T-cell (primary cell): ENCODE results near the gene PRRT4. TPM values are rescaled to one million over a fixed set of nuclear protein-coding genes. Genes with fewer than 3 reads are reported as not detected.

Source experiments
- ATAC-seq, 4 experiments: fragments of 200-7000 bp in 3 of 4; fragments of 150-1000 bp in 1 of 4; cut with Tn5 transposase; replicated peaks in 1 of 4; 1 replicate in 3 of 4; 2 replicates in 1 of 4; pipeline ENCODE4 v1.10.0; 2021; ENCODE audit warnings: moderate library complexity in 3 of 4, mild to moderate bottlenecking in 2 of 4, moderate number of reproducible peaks in 1 of 4
- CTCF ChIA-PET, 2 donors: fragments of 300-600 bp; sonication (Branson Sonifier 250); formaldehyde crosslinking; loops; one replicate each; lab custom pipeline; 2022; ENCODE audit warnings: antibody characterized with exemption in 2 of 2; lab: Charles Lee
- POLR2A ChIA-PET, 2 donors: fragments of 300-600 bp; sonication (Branson Sonifier 250); formaldehyde crosslinking; loops; one replicate each; lab custom pipeline; 2022; ENCODE audit warnings: antibody characterized with exemption in 2 of 2; lab: Charles Lee
- DNase-seq, 35 experiments: peaks; one replicate each; pipeline versions ENCODE4 v3.0.0 to v3.0.0-alpha.2; 2013 to 2023
- H3K27ac ChIP-seq: one replicate; pipeline ENCODE4 v1.5.1; 2013; ENCODE audit warnings: low read length
- H3K27me3 ChIP-seq, 2 experiments: replicated peaks in 1 of 2; 1 replicate in 1 of 2; 2 replicates in 1 of 2; pipeline versions ENCODE4 v1.6.1 to v1.7.0; 2013; ENCODE audit warnings: low read length in 1 of 2, mixed read lengths in 1 of 2; ENCODE audit not compliant: control insufficient read depth in 2 of 2, insufficient read depth in 2 of 2; ENCODE audit errors: extremely low read depth in 1 of 2
- H3K36me3 ChIP-seq, 2 donors: 1 replicate in 1 of 2; 2 replicates in 1 of 2; pipeline versions ENCODE4 v1.6.1 to v1.7.0; 2013; ENCODE audit warnings: low read length in 1 of 2; ENCODE audit not compliant: control insufficient read depth in 2 of 2, insufficient read depth in 1 of 2; ENCODE audit errors: extremely low read depth in 1 of 2
- H3K4me1 ChIP-seq, 2 experiments: 1 replicate in 1 of 2; 2 replicates in 1 of 2; pipeline versions ENCODE4 v1.6.1 to v1.7.0; 2013; ENCODE audit warnings: low read length in 2 of 2, mixed read lengths in 1 of 2; ENCODE audit not compliant: insufficient read depth in 2 of 2, control insufficient read depth in 1 of 2; ENCODE audit errors: extremely low read depth in 1 of 2
- H3K4me3 ChIP-seq, 2 donors: 1 replicate in 1 of 2; 2 replicates in 1 of 2; pipeline versions ENCODE4 v1.5.1 to v1.7.0; 2013; ENCODE audit warnings: mild to moderate bottlenecking in 2 of 2, low read length in 1 of 2, moderate library complexity in 1 of 2; ENCODE audit not compliant: control insufficient read depth in 1 of 2; ENCODE audit errors: extremely low read depth in 1 of 2
- H3K9me3 ChIP-seq: 2 replicates; pipeline ENCODE4 v1.7.0; 2013
- H3K27ac Mint-ChIP-seq, 2 donors: one replicate each; pipeline ENCODE4 v1.8.0; 2020 to 2021; ENCODE audit warnings: mild to moderate bottlenecking in 2 of 2, mixed read lengths in 2 of 2
- H3K27me3 Mint-ChIP-seq, 2 donors: one replicate each; pipeline ENCODE4 v1.8.0; 2021 to 2022; ENCODE audit warnings: mixed read lengths in 2 of 2
- H3K36me3 Mint-ChIP-seq: one replicate; pipeline ENCODE4 v1.8.0; 2021; ENCODE audit warnings: mixed read lengths
- H3K4me1 Mint-ChIP-seq, 3 donors: one replicate each; pipeline ENCODE4 v1.8.0; 2020 to 2022; ENCODE audit warnings: mixed read lengths in 3 of 3, mild to moderate bottlenecking in 1 of 3
- H3K4me3 Mint-ChIP-seq, 3 donors: one replicate each; pipeline ENCODE4 v1.8.0; 2020 to 2022; ENCODE audit warnings: mild to moderate bottlenecking in 3 of 3, mixed read lengths in 3 of 3, moderate library complexity in 3 of 3
- H3K9me3 Mint-ChIP-seq, 3 donors: one replicate each; pipeline ENCODE4 v1.8.0; 2020 to 2022; ENCODE audit warnings: mixed read lengths in 3 of 3
- WGBS: methylation state at CpG from one replicate; pipeline ENCODE4 v1.1.5; 2013; ENCODE audit warnings: missing lambda C conversion rate; ENCODE audit not compliant: insufficient coverage; 5-methylcytosine and 5-hydroxymethylcytosine counted together
- total RNA-seq, 35 experiments: library from RNA in 6 of 35; stranded (reverse) in 6 of 35; fragments of 120-200 nt in 1 of 35; gene quantifications; one replicate each; pipeline versions ENCODE4 v1.2.1 to v1.2.4 and lab custom pipeline; 2013 to 2026

Gene PRRT4
- total RNA-seq, 5 donors from 2014 or later (not counting 1 experiment from before 2014, with no cell fraction given) = 0.15 to 1.1 (median 0.65) TPM

DNA sequence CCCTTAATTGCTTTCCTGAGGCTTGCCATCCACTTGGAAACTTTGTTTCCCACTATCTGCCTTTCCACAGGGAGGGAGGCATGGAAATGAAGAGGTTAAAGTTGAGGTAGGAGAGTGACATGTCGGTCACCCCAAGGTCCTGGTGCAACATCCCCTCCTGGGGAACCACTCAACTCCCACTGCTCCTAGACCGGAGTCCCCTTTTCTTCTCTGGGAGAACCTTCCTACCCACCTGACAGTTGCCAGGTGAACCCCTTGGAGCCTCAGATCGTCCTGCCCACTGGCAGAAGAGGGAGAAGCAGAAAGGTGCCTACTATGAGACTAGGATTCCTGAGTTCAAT, 26.6 kb upstream of the PRRT4 start:
- no peak overlapping the region for H3K4me3 ChIP-seq
- H3K4me1 ChIP-seq = peaks cover 0 to 8% of the 10 kb centered on the region in 2 experiments
- Mint-ChIP-seq H3K9me3 (no peaks in the 10 kb centered on the region), H3K36me3 (peaks cover 4% of the 10 kb centered on the region), H3K27ac (no peak overlapping the region), H3K27me3 (peaks cover 0 to 5% of the 10 kb centered on the region in 2 donors), H3K4me1 (peaks cover 0 to 6% (median 0%) of the 10 kb centered on the region in 3 donors), H3K4me3 (no peak overlapping the region)
- ChIA-PET POLR2A (no interaction called here), CTCF (interaction anchor here (0.5 to 3.5 kb wide), 11 partner anchors 11 to 621 kb away, joined by 3 to 47 read pairs (median 5); partner anchors contain the start of gene RBM28 (in 1 of the 2))
- no peak overlapping the region for H3K27ac ChIP-seq
- peaks cover 0 to 16% of the 10 kb centered on the region in 2 experiments for H3K27me3 ChIP-seq
- no peaks in the 10 kb centered on the region for H3K9me3 ChIP-seq
- no peak for DNase-seq
- ATAC-seq = no peak
- no CpG with 5 or more reads among the region's 3 CpGs for WGBS
- peaks cover 2 to 11% of the 10 kb centered on the region in 2 donors for H3K36me3 ChIP-seq

DNA sequence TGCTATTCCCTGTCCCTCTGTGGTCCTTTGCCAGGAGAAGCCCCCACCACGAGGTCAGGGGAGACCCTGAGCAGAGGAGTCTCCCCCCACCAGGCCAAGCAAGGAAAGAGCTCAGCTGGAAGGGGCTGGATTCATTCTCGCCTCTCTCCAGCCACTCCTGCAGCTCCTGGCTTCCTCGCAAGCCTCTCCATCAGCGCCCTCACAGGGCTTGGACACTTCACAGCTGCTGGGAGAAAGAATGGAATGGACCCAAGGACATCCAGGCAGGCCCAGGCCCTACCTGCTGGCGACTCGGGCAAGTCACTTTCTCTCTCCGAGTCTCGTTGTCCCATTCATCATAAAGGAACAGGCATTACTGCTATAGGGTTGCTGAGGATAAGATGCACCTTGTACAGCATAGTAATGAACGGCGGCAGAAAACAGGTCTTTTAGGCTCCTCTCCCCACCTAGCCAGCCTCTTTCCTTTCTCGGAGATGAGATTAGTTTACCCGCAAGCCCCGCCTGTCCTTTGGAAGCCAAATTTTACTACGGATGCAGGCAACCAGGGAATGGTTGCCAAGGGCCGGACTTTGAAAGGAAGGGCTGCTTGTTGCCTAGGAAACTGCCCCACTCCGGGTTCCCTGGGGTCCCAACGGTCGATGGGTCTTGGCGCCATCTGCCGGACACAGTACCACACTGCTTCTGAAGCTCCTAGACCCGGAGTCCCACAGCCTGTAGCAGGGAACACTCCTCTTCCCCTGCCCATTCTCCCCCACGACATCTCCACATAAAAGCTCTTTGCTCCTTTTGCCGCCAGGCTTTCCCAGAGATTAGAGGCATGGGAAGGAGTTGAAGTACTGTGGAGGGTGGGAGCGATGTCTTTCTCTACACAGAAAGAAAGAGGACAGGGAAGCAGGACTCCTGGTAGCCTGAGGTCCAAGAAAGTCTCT, 26.0 kb upstream of the PRRT4 start:
- H3K27me3 Mint-ChIP-seq = peaks cover 0 to 5% of the 10 kb centered on the region in 2 donors
- Histone ChIP-seq H3K9me3 (no peaks in the 10 kb centered on the region), H3K27me3 (peaks cover 0 to 16% of the 10 kb centered on the region in 2 experiments), H3K27ac (no peak overlapping the region), H3K4me3 (no peak overlapping the region), H3K36me3 (peaks cover 2 to 8% of the 10 kb centered on the region in 2 donors), H3K4me1 (peaks cover 0 to 8% of the 10 kb centered on the region in 2 experiments)
- peak in 33 of 35 experiments; percentile 12 to 79 (median 53) for DNase-seq
- H3K4me3 Mint-ChIP-seq = no peak overlapping the region
- ChIA-PET POLR2A (no interaction called here), CTCF (interaction anchor here (0.5 to 3.5 kb wide), 21 partner anchors 11 to 622 kb away, joined by 3 to 47 read pairs (median 4); partner anchors contain the start of gene RBM28 (in 2 of the 2))
- H3K27ac Mint-ChIP-seq = no peak overlapping the region
- ATAC-seq = peak; percentile 68 to 82 (median 80)
- H3K4me1 Mint-ChIP-seq = peaks cover 0 to 6% (median 0%) of the 10 kb centered on the region in 3 donors
- H3K36me3 Mint-ChIP-seq = no peaks in the 10 kb centered on the region
- H3K9me3 Mint-ChIP-seq = no peaks in the 10 kb centered on the region
- 47% methylated on average over 20 of the region's 24 CpGs for WGBS

DNA sequence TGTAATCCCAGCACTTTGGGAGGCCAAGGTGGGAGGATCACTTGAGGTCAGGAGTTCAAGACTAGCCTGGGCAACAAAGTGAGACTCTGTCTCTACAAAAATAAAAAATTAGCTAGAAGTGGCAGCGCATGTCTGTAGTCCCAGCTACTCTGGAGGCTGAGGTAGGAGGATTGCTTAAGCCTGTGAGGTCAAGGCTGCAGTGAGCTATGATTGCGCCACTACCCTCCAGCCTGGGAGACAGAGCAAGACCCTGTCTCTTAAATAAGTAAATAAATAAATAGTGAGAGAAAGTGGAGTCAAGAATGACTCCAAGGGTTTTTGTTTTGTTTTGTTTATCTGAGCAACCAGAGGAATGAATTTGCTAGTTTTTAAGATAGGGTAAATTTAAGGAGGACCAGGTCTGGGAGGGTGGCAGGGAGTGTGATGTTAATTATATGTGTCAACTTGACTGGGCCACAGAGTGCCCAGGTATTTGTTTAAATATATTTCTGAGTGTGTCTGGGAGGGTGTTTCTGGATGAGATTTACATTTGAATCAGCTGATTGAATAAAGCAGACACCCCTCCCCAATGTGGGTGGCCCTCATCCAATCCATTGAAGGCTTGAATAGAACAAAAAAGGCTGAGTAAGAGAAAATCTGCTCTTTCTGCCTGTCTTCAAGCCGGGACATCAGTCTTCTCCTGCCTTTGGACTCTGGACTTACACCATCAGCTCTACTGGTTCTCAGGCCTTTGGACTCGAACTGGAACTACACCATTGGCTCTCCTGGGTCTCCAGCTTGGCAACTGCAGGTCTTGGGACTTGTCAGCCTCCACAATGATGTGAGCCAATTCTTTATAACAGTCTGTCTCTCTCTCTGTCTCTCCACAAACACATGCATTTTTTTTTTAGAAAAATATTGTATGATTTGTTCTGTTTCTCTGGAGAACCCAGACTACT, 24.8 kb upstream of the PRRT4 start:
- POLR2A ChIA-PET = interaction anchor here in 1 of 2 donors (0.5 kb wide), 1 partner anchor 14 kb away, joined by 4 read pairs; no protein-coding TSS in a partner anchor
- H3K36me3 ChIP-seq = no peaks in the 10 kb centered on the region
- Mint-ChIP-seq H3K4me3 (no peak overlapping the region), H3K9me3 (no peaks in the 10 kb centered on the region), H3K27me3 (peaks cover 0 to 5% of the 10 kb centered on the region in 2 donors), H3K36me3 (no peaks in the 10 kb centered on the region), H3K4me1 (peaks cover 0 to 6% (median 0%) of the 10 kb centered on the region in 3 donors), H3K27ac (no peak overlapping the region)
- H3K27ac ChIP-seq = no peak overlapping the region
- H3K9me3 ChIP-seq = no peaks in the 10 kb centered on the region
- peaks cover 0 to 8% of the 10 kb centered on the region in 2 experiments for H3K4me1 ChIP-seq
- WGBS = 61% methylated on average over 2 of the region's 4 CpGs
- H3K4me3 ChIP-seq = no peak overlapping the region
- peaks cover 0 to 16% of the 10 kb centered on the region in 2 experiments for H3K27me3 ChIP-seq
- ATAC-seq = no peak
- DNase-seq = no peak
- CTCF ChIA-PET = interaction anchor here (0.6 to 3.5 kb wide), 13 partner anchors 9 to 1424 kb away, joined by 3 to 47 read pairs (median 5); partner anchors contain the start of gene RBM28 (in 2 of the 2)

DNA sequence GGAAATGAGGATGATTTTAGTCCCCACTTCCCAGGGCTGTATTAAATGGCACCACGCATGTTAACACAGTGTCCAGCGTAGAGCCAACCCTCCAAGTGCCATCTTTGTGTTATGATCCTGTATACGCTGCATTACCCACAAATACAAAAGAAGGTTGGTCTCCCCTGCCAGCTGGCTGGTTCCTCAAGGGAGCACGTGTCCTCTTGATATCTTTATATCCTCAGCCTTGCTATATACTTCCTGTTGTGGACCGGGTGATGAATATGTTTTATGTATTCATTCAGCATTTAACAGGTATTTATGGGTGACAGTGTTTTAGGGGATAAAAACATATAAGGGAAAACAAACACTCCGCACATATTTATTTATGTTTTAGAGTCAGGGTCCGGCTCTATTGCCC, 23.2 kb upstream of the PRRT4 start:
- Mint-ChIP-seq H3K27me3 (peaks cover 0 to 5% of the 10 kb centered on the region in 2 donors), H3K9me3 (no peaks in the 10 kb centered on the region), H3K36me3 (no peaks in the 10 kb centered on the region), H3K4me3 (no peak overlapping the region), H3K27ac (peak overlapping the region in 1 of 2 donors; percentile 48), H3K4me1 (peaks cover 0 to 6% (median 0%) of the 10 kb centered on the region in 3 donors)
- Histone ChIP-seq H3K4me1 (peaks cover 0 to 11% of the 10 kb centered on the region in 2 experiments), H3K4me3 (no peak overlapping the region), H3K27ac (no peak overlapping the region), H3K36me3 (no peaks in the 10 kb centered on the region), H3K9me3 (no peaks in the 10 kb centered on the region), H3K27me3 (peaks cover 0 to 19% of the 10 kb centered on the region in 2 experiments)
- CTCF ChIA-PET = interaction anchor here in 1 of 2 donors (0.7 kb wide), 1 partner anchor 29 kb away, joined by 3 read pairs; no protein-coding TSS in a partner anchor
- WGBS = 96% methylated on average over 3 of the region's 7 CpGs
- POLR2A ChIA-PET = no interaction called here
- DNase-seq = no peak
- no peak for ATAC-seq

DNA sequence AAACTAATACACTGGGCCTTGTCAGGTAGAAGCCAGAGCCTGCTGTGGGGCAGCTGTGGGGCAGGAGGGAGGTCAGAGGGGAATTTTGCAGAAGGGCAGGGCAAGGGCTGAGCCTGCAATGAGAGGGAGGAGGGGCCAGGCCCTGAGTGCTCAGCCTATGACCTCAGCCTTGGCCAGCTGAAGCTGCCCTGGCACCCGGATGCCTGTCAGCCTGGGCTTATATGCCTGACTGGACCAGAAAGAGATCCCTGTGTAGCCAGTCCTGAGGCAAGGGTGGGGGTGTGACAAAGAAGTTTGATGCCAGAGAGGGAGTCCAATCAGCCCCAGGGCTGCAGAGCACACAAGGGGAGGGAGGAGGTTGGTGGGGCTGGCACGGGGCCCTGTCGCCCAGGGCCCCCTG, 22.3 kb upstream of the PRRT4 start:
- no peak for ATAC-seq
- peaks cover 0 to 6% (median 0%) of the 10 kb centered on the region in 3 donors for H3K4me1 Mint-ChIP-seq
- 82% methylated on average over 1 of the region's 3 CpGs for WGBS
- ChIA-PET CTCF (interaction anchor here in 1 of 2 donors (0.5 kb wide), 1 partner anchor 16 kb away, joined by 4 read pairs; no protein-coding TSS in a partner anchor), POLR2A (no interaction called here)
- no peak for DNase-seq
- no peaks in the 10 kb centered on the region for H3K36me3 Mint-ChIP-seq
- Histone ChIP-seq H3K27me3 (peaks cover 0 to 22% of the 10 kb centered on the region in 2 experiments), H3K9me3 (no peaks in the 10 kb centered on the region), H3K4me1 (peaks cover 0 to 11% of the 10 kb centered on the region in 2 experiments), H3K36me3 (no peaks in the 10 kb centered on the region), H3K27ac (no peak overlapping the region), H3K4me3 (no peak overlapping the region)
- no peak overlapping the region for H3K4me3 Mint-ChIP-seq
- no peak overlapping the region for H3K27ac Mint-ChIP-seq
- no peaks in the 10 kb centered on the region for H3K9me3 Mint-ChIP-seq
- H3K27me3 Mint-ChIP-seq = peaks cover 0 to 5% of the 10 kb centered on the region in 2 donors
